Fibroblast of villous mesenchyme (primary cell): ENCODE results near the gene ARHGAP32. TPM values are rescaled to one million over a fixed set of nuclear protein-coding genes. Genes with fewer than 3 reads are reported as not detected.
A peak's percentile ranks its signal among the peaks of the same experiment; 100 is the strongest.

Source experiments
- DNase-seq: peaks from one replicate; pipeline ENCODE4 v3.0.0-alpha.2; 2010; ENCODE audit warnings: low read depth
- H3K4me3 ChIP-seq: 2 replicates; pipeline ENCODE4 v1.5.1; 2011; ENCODE audit warnings: low read depth, mild to moderate bottlenecking, low read length
- total RNA-seq: library from RNA; depleted of rRNA; stranded (reverse); fragments of >200 nt; gene quantifications from 2 replicates; pipeline ENCODE4 v1.2.3, GENCODE V29; 2012
- TF ChIP-seq, protein P1 (sequence below): IDR thresholded peaks from 2 replicates; pipeline ENCODE4 v1.5.1; 2012; ENCODE audit warnings: low read depth, mild to moderate bottlenecking, low read length; ENCODE audit not compliant: insufficient read depth

ARHGAP32 gene
- total RNA-seq, 1 donor: 9.5 TPM

GRCh38 chr11:128967578-128967977 lies 224.5 kb downstream of the ARHGAP32 start:
- DNase-seq: no peak
- H3K4me3 ChIP-seq: no peak overlapping the region
- TF ChIP-seq, protein P1, sequence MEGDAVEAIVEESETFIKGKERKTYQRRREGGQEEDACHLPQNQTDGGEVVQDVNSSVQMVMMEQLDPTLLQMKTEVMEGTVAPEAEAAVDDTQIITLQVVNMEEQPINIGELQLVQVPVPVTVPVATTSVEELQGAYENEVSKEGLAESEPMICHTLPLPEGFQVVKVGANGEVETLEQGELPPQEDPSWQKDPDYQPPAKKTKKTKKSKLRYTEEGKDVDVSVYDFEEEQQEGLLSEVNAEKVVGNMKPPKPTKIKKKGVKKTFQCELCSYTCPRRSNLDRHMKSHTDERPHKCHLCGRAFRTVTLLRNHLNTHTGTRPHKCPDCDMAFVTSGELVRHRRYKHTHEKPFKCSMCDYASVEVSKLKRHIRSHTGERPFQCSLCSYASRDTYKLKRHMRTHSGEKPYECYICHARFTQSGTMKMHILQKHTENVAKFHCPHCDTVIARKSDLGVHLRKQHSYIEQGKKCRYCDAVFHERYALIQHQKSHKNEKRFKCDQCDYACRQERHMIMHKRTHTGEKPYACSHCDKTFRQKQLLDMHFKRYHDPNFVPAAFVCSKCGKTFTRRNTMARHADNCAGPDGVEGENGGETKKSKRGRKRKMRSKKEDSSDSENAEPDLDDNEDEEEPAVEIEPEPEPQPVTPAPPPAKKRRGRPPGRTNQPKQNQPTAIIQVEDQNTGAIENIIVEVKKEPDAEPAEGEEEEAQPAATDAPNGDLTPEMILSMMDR: no peak

- DNase-seq: peak; percentile 20
- TF ChIP-seq, protein P1: no peak
- H3K4me3 ChIP-seq: no peak overlapping the region
These were observed 226.6 kb downstream of the ARHGAP32 start for GRCh38 chr11:128965485-128965884.

- no peak for DNase-seq
- H3K4me3 ChIP-seq: no peak overlapping the region
- TF ChIP-seq, protein P1: no peak
These were observed 227.6 kb downstream of the ARHGAP32 start for GRCh38 chr11:128964463-128964930.

DNA sequence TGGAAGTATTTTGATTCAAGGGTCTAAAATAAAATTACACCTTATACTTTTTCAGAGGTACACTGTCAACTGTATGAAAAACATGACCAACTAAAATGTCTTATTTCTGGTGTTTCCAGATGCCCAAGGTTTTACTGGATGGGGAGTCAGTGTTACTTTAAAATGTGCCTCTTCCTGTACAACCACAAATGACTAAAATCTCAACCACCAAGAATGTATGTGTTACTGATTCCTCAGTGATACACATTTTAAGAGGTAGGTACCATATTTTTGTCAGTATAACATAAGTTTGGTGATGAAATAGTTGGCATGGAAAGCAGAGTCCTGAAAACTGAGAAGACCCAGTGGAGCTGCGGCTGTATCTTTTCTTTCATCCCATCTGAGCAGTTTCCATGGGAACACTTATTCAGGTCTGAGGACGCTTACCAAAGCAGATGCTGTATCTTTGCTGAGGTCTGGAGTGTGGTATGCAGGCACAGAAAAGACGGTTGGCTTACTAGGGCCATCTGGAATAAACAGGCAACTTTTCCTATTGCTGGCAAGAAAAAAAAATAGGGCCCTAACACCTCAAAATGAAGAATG lies 228.3 kb downstream of the ARHGAP32 start:
- H3K4me3 ChIP-seq: no peak overlapping the region
- peak; percentile 22 for DNase-seq
- TF ChIP-seq, protein P1: no peak

DNA sequence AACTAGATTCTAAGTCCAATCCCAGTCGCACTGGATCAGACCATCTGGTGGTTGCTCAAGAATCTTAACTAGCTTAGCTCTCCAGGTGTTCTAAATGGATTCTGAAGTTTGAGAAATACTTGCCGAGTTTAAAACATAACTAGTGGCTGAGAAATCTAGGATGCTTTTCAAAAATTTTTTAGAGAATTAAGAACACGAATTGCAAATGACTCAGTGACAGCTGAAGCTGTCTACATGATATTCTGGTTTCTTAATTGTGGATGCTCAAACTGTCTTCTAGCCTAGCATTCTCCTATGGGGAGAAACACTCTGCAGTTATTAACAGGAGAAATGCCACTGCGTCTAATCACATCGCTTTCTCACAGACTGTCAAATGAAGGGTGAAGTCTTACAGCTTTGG lies 229.2 kb downstream of the ARHGAP32 start:
- TF ChIP-seq, protein P1: no peak
- H3K4me3 ChIP-seq: no peak overlapping the region
- DNase-seq: no peak

- no peak overlapping the region for H3K4me3 ChIP-seq
- TF ChIP-seq, protein P1: no peak
- DNase-seq: no peak
These were observed 230.5 kb downstream of the ARHGAP32 start for GRCh38 chr11:128961645-128962044.

GRCh38 chr11:128957202-128957482 lies 235.0 kb downstream of the ARHGAP32 start:
- TF ChIP-seq, protein P1: no peak
- no peak for DNase-seq
- no peak overlapping the region for H3K4me3 ChIP-seq
